Activated T-helper 1 cell treated with Interleukin-2 at 50 U/mL for 16 hours (primary cell): Measurements from ENCODE around the gene ABCB8.
"Not testable (repeated sequence)": the region's sequence is repeated elsewhere in the genome, so short reads cannot be mapped to it uniquely, and the experiment has no call there.

Experiments used
- DNase-seq: peaks from one replicate; pipeline ENCODE4 v3.0.0-alpha.2; 2020; ENCODE audit warnings: low read depth

ABCB8 gene

GRCh38 chr7:150998341-150998740, 29.9 kb upstream of the ABCB8 start:
- DNase-seq: no peak

- DNase-seq: no peak
Measured at GRCh38 chr7:150999001-150999400, 29.2 kb upstream of the ABCB8 start.

DNA sequence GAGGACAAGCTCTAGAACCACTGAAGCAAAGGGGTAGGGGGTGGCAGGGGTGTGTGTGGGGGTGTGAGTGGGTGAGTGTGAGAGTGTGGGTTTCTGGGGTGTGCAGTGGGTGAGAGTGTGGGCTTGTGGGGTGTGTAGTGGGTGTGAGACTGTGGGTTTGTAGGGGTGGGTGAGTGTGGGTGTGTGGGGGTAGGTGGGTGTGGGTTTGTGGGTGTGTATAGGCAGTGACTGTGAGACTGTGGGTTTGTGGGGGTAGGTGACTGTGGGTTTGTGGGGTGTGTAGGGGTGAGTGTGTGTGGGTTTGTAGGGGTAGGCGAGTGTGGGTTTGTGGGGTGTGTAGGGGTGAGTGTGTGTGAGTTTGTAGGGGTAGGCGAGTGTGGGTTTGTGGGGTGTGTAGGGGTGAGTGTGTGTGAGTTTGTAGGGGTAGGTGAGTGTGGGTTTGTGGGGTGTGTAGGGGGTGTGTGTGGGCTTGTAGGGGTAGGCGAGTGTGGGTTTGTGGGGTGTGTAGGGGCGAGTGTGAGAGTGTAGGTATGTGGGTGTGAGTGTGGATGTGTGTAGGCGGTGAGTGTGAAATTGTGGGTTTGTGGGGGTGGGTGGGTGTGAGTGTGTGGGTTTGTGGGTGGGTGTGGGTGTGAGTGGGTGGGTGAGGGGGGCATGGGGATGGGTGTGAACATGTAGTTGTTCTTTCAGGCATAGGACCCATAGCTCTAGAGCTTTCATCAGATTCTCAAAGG, 28.6 kb upstream of the ABCB8 start:
- DNase-seq: no peak

DNA sequence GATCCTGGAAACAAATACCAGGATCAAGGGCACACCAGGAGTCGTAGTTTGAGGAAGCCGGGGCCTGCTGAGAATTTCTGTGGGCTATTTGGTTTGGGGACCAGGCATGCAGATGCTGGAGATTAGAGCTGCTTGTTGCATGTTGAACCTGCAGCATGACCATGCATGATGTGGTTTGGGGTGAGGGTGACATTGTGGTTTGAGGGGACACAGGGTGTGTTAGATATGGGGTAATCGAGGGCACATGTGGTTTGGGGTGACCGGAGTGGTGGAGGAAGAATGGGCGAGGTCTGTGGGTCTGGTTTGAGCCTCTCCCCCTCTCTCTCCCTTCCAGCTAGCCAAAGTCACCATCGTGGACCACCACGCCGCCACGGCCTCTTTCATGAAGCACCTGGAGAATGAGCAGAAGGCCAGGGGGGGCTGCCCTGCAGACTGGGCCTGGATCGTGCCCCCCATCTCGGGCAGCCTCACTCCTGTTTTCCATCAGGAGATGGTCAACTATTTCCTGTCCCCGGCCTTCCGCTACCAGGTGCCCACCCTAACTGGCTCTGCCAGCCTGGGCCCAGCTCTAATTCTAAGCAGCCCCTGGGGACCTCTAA, 27.3 kb upstream of the ABCB8 start:
- DNase-seq: no peak

DNA sequence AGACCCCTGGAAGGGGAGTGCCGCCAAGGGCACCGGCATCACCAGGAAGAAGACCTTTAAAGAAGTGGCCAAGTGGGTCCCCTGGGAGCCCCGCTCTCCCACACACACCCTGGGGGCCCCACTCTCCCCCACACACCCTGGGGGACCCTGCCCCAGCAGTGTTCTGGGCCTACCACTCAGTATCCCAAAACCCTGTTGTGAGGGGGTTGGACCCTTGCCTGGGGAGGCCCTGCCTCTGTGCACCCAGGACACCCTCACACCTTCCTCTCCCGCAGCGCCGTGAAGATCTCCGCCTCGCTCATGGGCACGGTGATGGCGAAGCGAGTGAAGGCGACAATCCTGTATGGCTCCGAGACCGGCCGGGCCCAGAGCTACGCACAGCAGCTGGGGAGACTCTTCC, 26.7 kb upstream of the ABCB8 start:
- DNase-seq: no peak

DNA sequence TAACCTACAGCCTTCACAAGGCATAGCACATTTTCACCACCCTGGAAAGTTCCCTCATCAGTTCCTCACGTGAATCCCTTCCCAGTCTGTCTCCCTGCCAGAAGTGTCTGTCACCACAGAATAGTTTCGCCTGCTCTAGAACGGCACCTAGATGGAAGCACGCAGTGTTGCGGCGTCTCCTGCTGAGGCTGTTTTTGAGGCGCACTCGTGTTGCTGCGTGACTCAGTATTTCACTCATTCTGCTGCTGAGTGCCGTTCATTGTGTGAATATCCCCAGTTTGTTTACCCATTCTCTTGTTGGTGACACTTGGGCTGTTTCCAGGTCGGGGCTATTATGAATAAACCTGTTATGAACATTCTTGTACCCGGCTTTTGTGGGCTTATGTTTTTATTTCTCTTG, 24.7 kb upstream of the ABCB8 start:
- no peak for DNase-seq

DNA sequence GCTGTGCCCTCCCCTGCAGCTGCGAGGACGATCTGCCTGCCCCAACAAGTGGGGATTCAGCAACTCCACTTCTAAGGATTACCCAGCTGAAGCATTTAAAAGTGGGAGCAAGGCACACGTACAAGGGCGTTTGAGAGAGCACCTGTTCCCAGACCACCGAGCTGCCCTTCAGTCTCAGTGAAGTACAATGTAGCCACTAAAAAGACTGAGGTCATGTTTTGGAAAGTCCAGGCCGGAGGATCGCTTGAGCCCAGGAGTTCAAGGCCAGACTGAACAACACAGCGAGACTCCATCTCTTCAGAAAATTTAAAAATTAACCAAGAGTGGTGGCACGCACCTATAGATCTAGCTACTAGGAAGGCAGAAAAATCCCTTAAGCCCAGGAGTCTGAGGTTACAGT, 22.7 kb upstream of the ABCB8 start:
- DNase-seq: no peak

DNA sequence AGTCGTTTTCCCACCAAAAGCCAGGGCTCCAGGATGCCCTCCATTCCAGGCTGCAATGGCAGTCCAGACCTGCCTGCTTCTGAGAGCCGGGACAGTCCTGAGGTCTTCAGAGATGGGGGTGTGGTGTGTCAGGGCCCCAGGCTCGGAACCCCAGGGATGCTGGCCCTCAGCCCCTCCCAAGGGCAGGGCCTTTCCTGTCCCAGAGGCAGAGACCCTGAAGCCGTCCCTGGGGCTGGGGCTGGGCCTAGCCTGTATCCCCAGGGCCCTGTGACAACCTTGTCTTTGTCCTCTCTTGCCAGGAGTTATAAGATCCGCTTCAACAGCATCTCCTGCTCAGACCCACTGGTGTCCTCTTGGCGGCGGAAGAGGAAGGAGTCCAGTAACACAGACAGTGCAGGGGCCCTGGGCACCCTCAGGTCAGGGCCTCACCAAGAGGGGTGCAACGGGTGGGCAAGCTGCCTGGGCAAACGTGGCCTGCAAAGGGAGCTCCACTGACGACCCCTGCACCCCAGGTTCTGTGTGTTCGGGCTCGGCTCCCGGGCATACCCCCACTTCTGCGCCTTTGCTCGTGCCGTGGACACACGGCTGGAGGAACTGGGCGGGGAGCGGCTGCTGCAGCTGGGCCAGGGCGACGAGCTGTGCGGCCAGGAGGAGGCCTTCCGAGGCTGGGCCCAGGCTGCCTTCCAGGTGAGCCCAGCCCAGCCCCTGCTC, 21.5 kb upstream of the ABCB8 start:
- DNase-seq: no peak

DNA sequence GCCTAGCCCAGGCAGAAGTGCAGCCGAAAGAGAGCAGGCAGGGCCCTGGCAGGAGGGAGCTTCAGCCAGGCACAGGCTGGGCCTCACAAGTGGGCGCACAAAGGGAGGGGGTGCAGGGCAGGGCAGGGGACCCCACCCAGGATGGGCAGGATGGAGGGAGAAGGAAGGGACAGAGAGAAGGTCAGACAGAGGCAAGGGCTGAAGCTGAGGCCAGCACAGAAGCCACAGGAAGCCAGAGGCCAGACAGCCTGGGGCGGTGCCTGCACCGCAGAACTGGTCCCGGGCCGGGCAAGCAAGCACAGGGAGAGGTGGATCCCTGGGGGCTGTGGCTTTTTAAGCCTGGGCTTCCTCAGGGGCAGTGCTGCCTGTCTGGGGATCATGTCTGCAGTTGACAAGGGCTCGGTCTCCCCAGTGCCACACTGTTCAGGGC, 20.8 kb upstream of the ABCB8 start:
- DNase-seq: no peak

GRCh38 chr7:151008143-151008510, 20.1 kb upstream of the ABCB8 start:
- no peak for DNase-seq

- DNase-seq: peak; percentile 73
Measured at GRCh38 chr7:151008511-151009323, 19.5 kb upstream of the ABCB8 start.

- no peak for DNase-seq
Measured at GRCh38 chr7:151009327-151010036, 18.8 kb upstream of the ABCB8 start.

GRCh38 chr7:151010037-151010306, 18.3 kb upstream of the ABCB8 start:
- no peak for DNase-seq

GRCh38 chr7:151010307-151011096, 17.7 kb upstream of the ABCB8 start:
- no peak for DNase-seq

- DNase-seq: no peak
Measured at GRCh38 chr7:151011097-151011409, 17.2 kb upstream of the ABCB8 start.

DNA sequence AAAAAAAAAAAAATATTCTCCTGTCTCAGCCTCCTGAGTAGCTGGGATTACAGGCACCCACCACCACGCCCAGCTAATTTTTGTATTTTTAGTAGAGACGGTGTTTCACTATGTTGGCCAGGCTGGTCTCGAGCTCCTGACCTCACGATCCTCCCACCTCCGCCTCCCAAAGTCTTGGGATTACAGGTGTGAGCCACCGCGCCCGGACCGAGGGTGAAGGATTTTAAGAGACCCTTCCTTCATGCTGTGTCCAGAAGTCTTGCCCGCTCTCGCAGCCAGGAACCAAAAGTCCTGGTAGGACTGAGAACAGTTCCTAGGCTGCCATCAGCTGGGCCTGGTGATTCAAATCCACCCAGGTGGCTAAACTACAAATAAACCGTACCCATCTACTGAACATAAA, 16.6 kb upstream of the ABCB8 start:
- DNase-seq: not testable (repeated sequence)

GRCh38 chr7:151012031-151012692, 16.1 kb upstream of the ABCB8 start:
- no peak for DNase-seq

DNA sequence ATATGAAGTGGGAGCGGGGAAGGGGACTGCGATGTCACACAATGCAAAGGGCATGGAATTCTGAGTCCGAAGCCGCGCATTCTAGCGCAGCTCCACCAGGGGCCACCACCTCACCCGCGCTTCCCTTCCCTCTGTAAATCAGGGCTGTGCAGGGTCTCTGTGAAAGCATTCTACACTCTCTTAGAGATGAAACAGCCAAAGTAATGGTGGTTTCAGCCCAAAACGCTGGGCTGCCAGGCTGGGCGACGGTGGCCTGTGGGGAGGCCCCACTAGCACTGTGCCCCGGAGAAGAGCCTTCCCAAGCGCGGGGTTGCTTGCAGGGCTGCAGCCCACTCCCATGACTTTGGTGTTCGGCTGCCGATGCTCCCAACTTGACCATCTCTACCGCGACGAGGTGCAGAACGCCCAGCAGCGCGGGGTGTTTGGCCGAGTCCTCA, 15.3 kb upstream of the ABCB8 start:
- DNase-seq: no peak

GRCh38 chr7:151013356-151013732, 14.9 kb upstream of the ABCB8 start:
- DNase-seq: no peak

DNA sequence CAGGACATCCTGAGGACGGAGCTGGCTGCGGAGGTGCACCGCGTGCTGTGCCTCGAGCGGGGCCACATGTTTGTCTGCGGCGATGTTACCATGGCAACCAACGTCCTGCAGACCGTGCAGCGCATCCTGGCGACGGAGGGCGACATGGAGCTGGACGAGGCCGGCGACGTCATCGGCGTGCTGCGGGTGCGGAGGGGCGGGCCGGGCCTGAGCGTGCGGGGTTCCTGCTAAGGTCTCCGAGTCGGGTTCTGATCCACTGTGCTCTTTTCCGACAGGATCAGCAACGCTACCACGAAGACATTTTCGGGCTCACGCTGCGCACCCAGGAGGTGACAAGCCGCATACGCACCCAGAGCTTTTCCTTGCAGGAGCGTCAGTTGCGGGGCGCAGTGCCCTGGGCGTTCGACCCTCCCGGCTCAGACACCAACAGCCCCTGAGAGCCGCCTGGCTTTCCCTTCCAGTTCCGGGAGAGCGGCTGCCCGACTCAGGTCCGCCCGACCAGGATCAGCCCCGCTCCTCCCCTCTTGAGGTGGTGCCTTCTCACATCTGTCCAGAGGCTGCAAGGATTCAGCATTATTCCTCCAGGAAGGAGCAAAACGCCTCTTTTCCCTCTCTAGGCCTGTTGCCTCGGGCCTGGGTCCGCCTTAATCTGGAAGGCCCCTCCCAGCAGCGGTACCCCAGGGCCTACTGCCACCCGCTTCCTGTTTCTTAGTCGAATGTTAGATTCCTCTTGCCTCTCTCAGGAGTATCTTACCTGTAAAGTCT, 14.3 kb upstream of the ABCB8 start:
- peak; percentile 84 for DNase-seq
